Measurements from ENCODE around the gene TMEM200C. TPM values are rescaled to one million over a fixed set of nuclear protein-coding genes. Genes with fewer than 3 reads are reported as not detected.
"Not testable (repeated sequence)": the region's sequence is repeated elsewhere in the genome, so short reads cannot be mapped to it uniquely, and the experiment has no call there.

Gene TMEM200C
- total RNA-seq, 4 donors from 2014 or later = 0.69 to 1.6 TPM; not detected in 2

- Histone ChIP-seq H3K4me1 (no peaks in the 10 kb centered on the region), H3K36me3 (no peaks in the 10 kb centered on the region), H3K27me3 (no peaks in the 10 kb centered on the region), H3K4me3 (no peak overlapping the region), H3K27ac (no peak overlapping the region), H3K9me3 (no peaks in the 10 kb centered on the region)
- TF ChIP-seq CTCF (IDR thresholded peaks at IDR 0.05) (no peak), POLR2A (IDR thresholded peaks at IDR 0.05) (no peak)
- intact Hi-C loops (cut with DNase I; ENCODE audit: low total_unique reads) = no loop called here
- DNase-seq = no peak
Observed at GRCh38 chr18:5874336-5874735, 21.0 kb downstream of the TMEM200C start.

GRCh38 chr18:5872886-5873285 lies 22.4 kb downstream of the TMEM200C start:
- H3K9me3 ChIP-seq = no peaks in the 10 kb centered on the region
- DNase-seq = no peak
- TF ChIP-seq CTCF (IDR thresholded peaks at IDR 0.05) (no peak), POLR2A (IDR thresholded peaks at IDR 0.05) (no peak)
- intact Hi-C loops (cut with DNase I; ENCODE audit: low total_unique reads) = no loop called here
- no peaks in the 10 kb centered on the region for H3K36me3 ChIP-seq
- H3K27me3 ChIP-seq = no peaks in the 10 kb centered on the region
- H3K4me1 ChIP-seq = no peaks in the 10 kb centered on the region
- H3K4me3 ChIP-seq = no peak overlapping the region
- H3K27ac ChIP-seq = no peak overlapping the region

- H3K36me3 ChIP-seq = no peaks in the 10 kb centered on the region
- no peak for DNase-seq
- H3K4me1 ChIP-seq = no peaks in the 10 kb centered on the region
- no peak for TF ChIP-seq POLR2A (IDR thresholded peaks at IDR 0.05)
- TF ChIP-seq CTCF (IDR thresholded peaks at IDR 0.05) = no peak
- H3K27me3 ChIP-seq = no peaks in the 10 kb centered on the region
- H3K27ac ChIP-seq = no peak overlapping the region
- H3K9me3 ChIP-seq = no peaks in the 10 kb centered on the region
- intact Hi-C loops (cut with DNase I; ENCODE audit: low total_unique reads) = no loop called here
- H3K4me3 ChIP-seq = no peak overlapping the region
Observed at GRCh38 chr18:5871426-5871825, 23.9 kb downstream of the TMEM200C start.

- Histone ChIP-seq H3K4me3 (no peak overlapping the region), H3K9me3 (no peaks in the 10 kb centered on the region), H3K27ac (no peak overlapping the region), H3K4me1 (no peaks in the 10 kb centered on the region), H3K36me3 (no peaks in the 10 kb centered on the region), H3K27me3 (peaks cover 0 to 4% of the 10 kb centered on the region in 2 donors)
- TF ChIP-seq POLR2A (IDR thresholded peaks at IDR 0.05) (no peak), CTCF (IDR thresholded peaks at IDR 0.05) (peak; percentile 39 to 61 (median 56))
- intact Hi-C loops (cut with DNase I; ENCODE audit: low total_unique reads) = no loop called here
- DNase-seq = peak; percentile 35 to 51
Observed at GRCh38 chr18:5868218-5868854, 27.0 kb downstream of the TMEM200C start.

GRCh38 chr18:5865521-5865920 lies 29.8 kb downstream of the TMEM200C start:
- intact Hi-C loops (cut with DNase I; ENCODE audit: low total_unique reads) = no loop called here

GRCh38 chr18:5862127-5862526 lies 33.2 kb downstream of the TMEM200C start:
- H3K4me3 ChIP-seq; intact Hi-C loops (cut with DNase I; ENCODE audit: low total_unique reads); DNase-seq: not testable (repeated sequence)

More at GRCh38 chr18:5865521-5865920, 29.8 kb downstream of the TMEM200C start:
- no peaks in the 10 kb centered on the region for H3K4me1 ChIP-seq
- no peaks in the 10 kb centered on the region for H3K9me3 ChIP-seq
- H3K4me3 ChIP-seq = no peak overlapping the region
- peaks cover 0 to 4% of the 10 kb centered on the region in 2 donors for H3K27me3 ChIP-seq
- H3K27ac ChIP-seq = no peak overlapping the region
- no peak for DNase-seq
- no peaks in the 10 kb centered on the region for H3K36me3 ChIP-seq
- TF ChIP-seq POLR2A (IDR thresholded peaks at IDR 0.05) (no peak), CTCF (IDR thresholded peaks at IDR 0.05) (no peak)

More at GRCh38 chr18:5862127-5862526, 33.2 kb downstream of the TMEM200C start:
- H3K4me1 ChIP-seq, H3K36me3 ChIP-seq, H3K27me3 ChIP-seq, H3K9me3 ChIP-seq, H3K27ac ChIP-seq: not testable (repeated sequence)

Measured in uterus (tissue), 4 donors.